ENCODE results near the gene WDR76.

WDR76 gene

GRCh38 chr15:43845421-43845820, 18.6 kb downstream of the WDR76 start:
- Histone ChIP-seq H3K4me2 (no peak overlapping the region), H3K9ac (no peak overlapping the region), H2AFZ (ENCODE audit: low read depth) (no peak overlapping the region), H3K4me1 (ENCODE audit: low read depth, poor library complexity, severe bottlenecking) (no peaks in the 10 kb centered on the region), H3K79me2 (ENCODE audit: insufficient read depth, low read depth) (no peaks in the 10 kb centered on the region), H3K36me3 (ENCODE audit: insufficient read depth) (peaks cover 11% of the 10 kb centered on the region), H3K4me3 (IDR thresholded peaks at IDR 0.05; ENCODE audit: insufficient read depth, low read depth, low read length) (no peak overlapping the region), H3K27ac (no peak overlapping the region), H3K27me3 (ENCODE audit: insufficient read depth, low read depth) (no peaks in the 10 kb centered on the region), H4K20me1 (ENCODE audit: insufficient read depth) (no peaks in the 10 kb centered on the region)
- no peak for TF ChIP-seq CTCF (conservative IDR thresholded peaks at IDR 0.05; ENCODE audit: low read depth, low read length)

GRCh38 chr15:43851251-43851650, 24.4 kb downstream of the WDR76 start:
- H3K9ac ChIP-seq, result no peak overlapping the region
- TF ChIP-seq CTCF (conservative IDR thresholded peaks at IDR 0.05; ENCODE audit: low read depth, low read length), result no peak
- no peaks in the 10 kb centered on the region for H3K27me3 ChIP-seq (ENCODE audit: insufficient read depth, low read depth)
- no peak overlapping the region for H3K4me2 ChIP-seq
- H3K4me3 ChIP-seq (IDR thresholded peaks at IDR 0.05; ENCODE audit: insufficient read depth, low read depth, low read length), result no peak overlapping the region
- no peaks in the 10 kb centered on the region for H4K20me1 ChIP-seq (ENCODE audit: insufficient read depth)
- H2AFZ ChIP-seq (ENCODE audit: low read depth), result no peak overlapping the region
- no peaks in the 10 kb centered on the region for H3K79me2 ChIP-seq (ENCODE audit: insufficient read depth, low read depth)
- no peak overlapping the region for H3K27ac ChIP-seq
- no peaks in the 10 kb centered on the region for H3K4me1 ChIP-seq (ENCODE audit: low read depth, poor library complexity, severe bottlenecking)
- H3K36me3 ChIP-seq (ENCODE audit: insufficient read depth), result peaks cover 8% of the 10 kb centered on the region; the same call in 1 of the 2 replicates

- Histone ChIP-seq H3K27me3 (ENCODE audit: insufficient read depth, low read depth) (no peaks in the 10 kb centered on the region), H4K20me1 (ENCODE audit: insufficient read depth) (no peaks in the 10 kb centered on the region), H3K4me3 (IDR thresholded peaks at IDR 0.05; ENCODE audit: insufficient read depth, low read depth, low read length) (no peak overlapping the region), H3K27ac (no peak overlapping the region), H3K9ac (no peak overlapping the region), H3K79me2 (ENCODE audit: insufficient read depth, low read depth) (no peaks in the 10 kb centered on the region), H3K4me2 (no peak overlapping the region), H2AFZ (ENCODE audit: low read depth) (no peak overlapping the region), H3K4me1 (ENCODE audit: low read depth, poor library complexity, severe bottlenecking) (no peaks in the 10 kb centered on the region), H3K36me3 (ENCODE audit: insufficient read depth) (peaks cover 8% of the 10 kb centered on the region; the same call in 1 of the 2 replicates)
- TF ChIP-seq CTCF (conservative IDR thresholded peaks at IDR 0.05; ENCODE audit: low read depth, low read length), result no peak
These were observed 25.8 kb downstream of the WDR76 start for GRCh38 chr15:43852607-43853006.

GRCh38 chr15:43854801-43855200, 28.0 kb downstream of the WDR76 start:
- Histone ChIP-seq H3K4me2 (no peak overlapping the region), H3K27me3 (ENCODE audit: insufficient read depth, low read depth) (no peaks in the 10 kb centered on the region), H4K20me1 (ENCODE audit: insufficient read depth) (no peaks in the 10 kb centered on the region), H2AFZ (ENCODE audit: low read depth) (no peak overlapping the region), H3K4me1 (ENCODE audit: low read depth, poor library complexity, severe bottlenecking) (no peaks in the 10 kb centered on the region), H3K27ac (no peak overlapping the region), H3K79me2 (ENCODE audit: insufficient read depth, low read depth) (no peaks in the 10 kb centered on the region), H3K4me3 (IDR thresholded peaks at IDR 0.05; ENCODE audit: insufficient read depth, low read depth, low read length) (no peak overlapping the region), H3K36me3 (ENCODE audit: insufficient read depth) (peaks cover 8% of the 10 kb centered on the region; the same call in 1 of the 2 replicates), H3K9ac (no peak overlapping the region)
- no peak for TF ChIP-seq CTCF (conservative IDR thresholded peaks at IDR 0.05; ENCODE audit: low read depth, low read length)
